ACC112 (cell line): ENCODE results near the gene ULK2.
"Not testable (repeated sequence)": the region's sequence is repeated elsewhere in the genome, so short reads cannot be mapped to it uniquely, and the experiment has no call there.

Experiments used
- H2AFZ ChIP-seq: fragments of 200-600 bp; sonication (generic); one replicate; pipeline ENCODE4 v1.6.0; 2017; ENCODE audit warnings: antibody characterized with exemption, low read length; ENCODE audit not compliant: unreplicated experiment
- H3K27ac ChIP-seq: fragments of 200-600 bp; sonication (generic); 2 replicates; pipeline ENCODE4 v1.5.1; 2014; ENCODE audit warnings: low read depth, mild to moderate bottlenecking, antibody characterized with exemption, low read length, moderate library complexity
- H3K27me3 ChIP-seq: fragments of 200-600 bp; sonication (generic); 2 replicates; pipeline ENCODE4 v1.6.1; 2014; ENCODE audit warnings: mild to moderate bottlenecking, antibody characterized with exemption, low read length, moderate library complexity, mixed read lengths; ENCODE audit not compliant: insufficient read depth
- H3K36me3 ChIP-seq: fragments of 200-600 bp; sonication (generic); 2 replicates; pipeline ENCODE4 v1.6.1; 2016; ENCODE audit warnings: mild to moderate bottlenecking, antibody characterized with exemption, low read length, moderate library complexity, mixed read lengths; ENCODE audit not compliant: insufficient read depth
- H3K4me1 ChIP-seq: fragments of 200-600 bp; sonication (generic); one replicate; pipeline ENCODE4 v1.6.1; 2016; ENCODE audit warnings: low read length, mixed read lengths; ENCODE audit not compliant: insufficient read depth, unreplicated experiment, control insufficient read depth
- H3K4me3 ChIP-seq: fragments of 200-600 bp; sonication (generic); 2 replicates; pipeline ENCODE4 v1.5.1; 2014; ENCODE audit warnings: mild to moderate bottlenecking, low read depth, low read length
- H3K79me2 ChIP-seq: fragments of 200-600 bp; sonication (generic); one replicate; pipeline ENCODE4 v1.6.0; 2016; ENCODE audit warnings: low read length; ENCODE audit not compliant: control insufficient read depth, unreplicated experiment, insufficient read depth

ULK2 gene

DNA sequence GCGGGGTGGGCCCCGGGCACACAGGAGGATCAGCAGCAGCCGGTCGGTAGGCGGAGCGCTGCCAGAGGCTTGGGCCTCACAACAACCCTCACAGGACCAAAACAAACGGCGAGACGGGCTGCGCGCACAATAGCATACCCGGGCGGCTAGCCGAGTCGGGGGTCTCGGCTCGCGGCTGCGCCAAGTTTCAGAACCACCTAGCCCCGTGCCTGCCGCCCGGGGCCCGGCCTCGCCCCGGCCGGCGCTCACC is 732 bp downstream of the ULK2 start:
- Histone ChIP-seq H3K36me3 (no peaks in the 10 kb centered on the region), H3K4me1 (peaks cover 12% of the 10 kb centered on the region), H3K4me3 (peak overlapping the region; percentile 95), H3K27me3 (no peaks in the 10 kb centered on the region), H3K79me2 (peaks cover 12% of the 10 kb centered on the region), H2AFZ (peak overlapping the region; percentile 100), H3K27ac (no peak overlapping the region)

DNA sequence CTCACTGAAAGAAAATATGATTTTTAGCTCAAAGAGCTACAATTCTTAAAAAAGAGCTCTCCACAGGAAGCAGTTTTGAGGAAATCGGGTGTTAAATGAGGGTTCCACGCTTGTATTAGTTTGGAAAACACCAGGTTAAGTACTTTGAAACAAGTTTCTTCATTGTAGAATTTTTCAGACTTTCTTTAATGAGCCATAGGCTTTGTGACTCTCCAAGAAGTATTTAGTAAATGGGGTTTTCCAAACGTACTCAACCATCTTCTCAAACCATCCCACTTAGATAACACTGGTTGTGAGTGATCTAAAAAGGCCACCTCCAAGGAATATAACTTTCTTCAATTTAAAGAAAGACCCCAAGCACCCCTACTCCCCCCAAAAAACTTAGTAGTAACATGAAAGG is 2.7 kb downstream of the ULK2 start:
- no peak overlapping the region for H2AFZ ChIP-seq
- H3K27ac ChIP-seq = no peak overlapping the region
- no peaks in the 10 kb centered on the region for H3K27me3 ChIP-seq
- H3K4me3 ChIP-seq = no peak overlapping the region
- H3K36me3 ChIP-seq = no peaks in the 10 kb centered on the region
- peaks cover 12% of the 10 kb centered on the region for H3K4me1 ChIP-seq
- H3K79me2 ChIP-seq = peaks cover 12% of the 10 kb centered on the region

DNA sequence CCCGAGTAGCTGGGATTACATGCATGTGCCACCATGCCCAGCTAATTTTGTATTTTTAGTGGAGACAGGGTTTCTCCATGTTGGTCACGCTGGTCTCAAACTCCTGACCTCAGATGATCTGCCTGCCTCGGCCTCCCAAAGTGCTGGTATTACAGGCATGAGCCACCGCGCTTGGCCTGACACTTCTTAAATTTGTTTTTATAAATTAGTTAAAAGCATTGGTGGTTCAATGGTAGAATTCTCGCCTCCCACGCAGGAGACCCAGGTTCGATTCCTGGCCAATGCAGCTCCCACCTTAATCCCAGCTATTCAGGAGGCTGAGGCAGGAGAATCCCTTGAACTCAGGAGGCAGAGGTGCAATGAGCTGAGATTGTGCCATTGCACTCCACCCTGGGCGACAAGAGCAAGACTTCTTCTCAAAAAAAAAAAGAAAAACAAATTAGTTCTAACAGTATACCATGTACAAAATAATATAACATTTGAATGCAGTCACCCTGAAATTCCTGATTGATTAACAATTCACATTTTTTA is 7.0 kb downstream of the ULK2 start:
- not testable (repeated sequence) for H2AFZ ChIP-seq, H3K36me3 ChIP-seq, H3K4me3 ChIP-seq, H3K27ac ChIP-seq, H3K4me1 ChIP-seq, H3K79me2 ChIP-seq, H3K27me3 ChIP-seq

DNA sequence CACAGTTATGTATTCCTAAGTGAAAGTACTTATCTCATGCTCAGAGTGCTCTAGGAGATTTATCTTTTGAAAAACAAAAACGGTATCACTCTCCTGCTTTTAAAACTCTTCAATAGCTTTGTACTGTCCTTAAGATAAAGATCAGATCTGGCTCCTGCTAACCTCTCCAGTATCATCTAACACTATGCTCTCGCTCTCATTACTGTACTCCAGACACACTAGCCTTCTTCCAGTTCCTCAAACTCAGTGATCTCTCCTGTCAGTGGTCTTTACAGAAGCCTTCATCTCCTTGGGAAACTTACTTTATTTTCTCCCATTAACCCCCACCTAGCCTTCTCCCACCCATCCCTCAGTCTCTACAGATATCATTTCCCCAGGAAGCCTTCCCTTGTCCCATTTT is 10.1 kb downstream of the ULK2 start:
- H2AFZ ChIP-seq = no peak overlapping the region
- H3K79me2 ChIP-seq = no peaks in the 10 kb centered on the region
- no peaks in the 10 kb centered on the region for H3K36me3 ChIP-seq
- H3K27me3 ChIP-seq = no peaks in the 10 kb centered on the region
- no peaks in the 10 kb centered on the region for H3K4me1 ChIP-seq
- no peak overlapping the region for H3K27ac ChIP-seq
- H3K4me3 ChIP-seq = no peak overlapping the region

DNA sequence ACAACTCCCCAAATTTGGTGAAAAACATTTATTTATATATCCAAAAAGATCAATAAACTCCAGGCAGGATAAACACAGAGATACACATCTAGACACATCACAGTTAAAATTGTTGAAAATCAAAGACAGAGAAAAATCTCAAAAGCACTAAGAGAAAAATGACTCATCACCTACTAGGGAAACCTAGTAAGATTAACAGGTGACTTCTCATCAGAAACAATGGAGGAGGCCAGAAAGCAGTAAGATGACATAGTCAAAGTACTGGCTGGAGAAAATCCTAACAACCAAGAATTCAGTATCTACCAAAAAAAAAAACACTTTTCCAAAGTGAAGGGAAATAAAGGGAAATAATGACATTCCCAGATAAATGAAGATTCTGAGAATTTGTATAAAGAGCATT is 33.8 kb downstream of the ULK2 start:
- Histone ChIP-seq H3K27ac (no peak overlapping the region), H3K79me2 (no peaks in the 10 kb centered on the region), H3K4me3 (no peak overlapping the region), H3K27me3 (no peaks in the 10 kb centered on the region), H3K4me1 (no peaks in the 10 kb centered on the region), H3K36me3 (peaks cover 16% of the 10 kb centered on the region), H2AFZ (no peak overlapping the region)

DNA sequence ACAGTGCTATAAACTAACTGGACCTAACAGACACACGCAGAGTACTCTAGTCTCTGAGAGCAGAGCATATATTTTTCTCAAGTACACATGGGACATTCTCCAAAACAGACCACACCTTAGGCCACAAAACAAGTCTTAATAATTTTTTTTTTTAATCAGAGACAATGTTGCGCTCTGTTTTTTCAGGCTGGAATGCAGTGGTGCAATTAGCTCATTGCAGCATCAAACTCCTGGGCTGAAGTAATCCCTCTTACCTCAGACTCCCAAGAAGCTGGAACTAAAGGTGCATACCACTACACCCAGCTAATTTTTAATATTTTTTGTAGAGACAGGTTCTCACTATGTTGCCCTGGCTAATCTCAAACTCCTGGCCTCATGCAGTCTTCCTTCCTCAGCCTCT is 37.7 kb downstream of the ULK2 start:
- Histone ChIP-seq H3K27ac (no peak overlapping the region), H3K4me1 (no peaks in the 10 kb centered on the region), H3K27me3 (no peaks in the 10 kb centered on the region), H3K79me2 (no peaks in the 10 kb centered on the region), H3K36me3 (peaks cover 15% of the 10 kb centered on the region; the same call in 1 of the 2 replicates), H2AFZ (no peak overlapping the region), H3K4me3 (no peak overlapping the region)

DNA sequence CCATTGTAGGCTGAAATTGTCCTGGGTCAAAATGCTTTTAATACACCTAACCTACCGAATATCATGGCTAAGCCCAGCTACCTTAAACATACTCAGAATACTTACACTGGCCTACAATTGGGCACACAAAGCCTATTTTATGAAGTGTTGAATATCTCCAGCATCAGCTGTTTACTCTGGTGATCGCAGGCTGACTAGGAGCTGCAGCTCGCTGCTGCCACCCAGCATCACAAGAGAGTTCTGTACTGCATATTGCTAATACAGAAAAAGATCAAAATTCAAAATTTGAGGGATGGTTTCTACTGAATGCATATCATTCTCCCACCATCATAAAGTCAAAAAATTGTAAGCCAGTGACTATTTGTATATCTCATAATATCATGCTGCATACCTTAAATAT is 55.3 kb downstream of the ULK2 start:
- H2AFZ ChIP-seq = no peak overlapping the region
- no peak overlapping the region for H3K4me3 ChIP-seq
- H3K27me3 ChIP-seq = no peaks in the 10 kb centered on the region
- H3K36me3 ChIP-seq = peaks cover 12% of the 10 kb centered on the region
- H3K27ac ChIP-seq = no peak overlapping the region
- no peaks in the 10 kb centered on the region for H3K4me1 ChIP-seq
- no peaks in the 10 kb centered on the region for H3K79me2 ChIP-seq

DNA sequence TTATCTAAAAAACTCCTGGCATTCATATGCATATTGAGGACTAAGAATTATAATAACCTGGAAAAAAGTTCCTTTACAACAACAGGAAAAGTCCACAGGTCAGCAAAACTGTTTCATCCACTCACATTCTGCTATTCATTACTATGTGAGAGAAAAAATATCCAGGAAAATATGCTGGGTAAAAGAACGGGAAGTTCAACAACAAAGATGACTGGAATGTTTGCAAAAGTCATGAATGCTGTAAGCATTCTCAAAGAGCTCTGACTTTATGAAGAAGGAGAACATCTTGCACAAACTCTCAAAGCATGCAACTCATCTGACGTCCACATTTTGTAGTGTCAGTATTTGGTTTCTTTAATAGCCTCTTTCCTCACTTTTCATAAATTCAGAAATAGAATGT is 62.7 kb downstream of the ULK2 start:
- no peaks in the 10 kb centered on the region for H3K27me3 ChIP-seq
- no peaks in the 10 kb centered on the region for H3K4me1 ChIP-seq
- H3K36me3 ChIP-seq = peaks cover 21% of the 10 kb centered on the region
- H2AFZ ChIP-seq = no peak overlapping the region
- no peaks in the 10 kb centered on the region for H3K79me2 ChIP-seq
- H3K27ac ChIP-seq = no peak overlapping the region
- no peak overlapping the region for H3K4me3 ChIP-seq

DNA sequence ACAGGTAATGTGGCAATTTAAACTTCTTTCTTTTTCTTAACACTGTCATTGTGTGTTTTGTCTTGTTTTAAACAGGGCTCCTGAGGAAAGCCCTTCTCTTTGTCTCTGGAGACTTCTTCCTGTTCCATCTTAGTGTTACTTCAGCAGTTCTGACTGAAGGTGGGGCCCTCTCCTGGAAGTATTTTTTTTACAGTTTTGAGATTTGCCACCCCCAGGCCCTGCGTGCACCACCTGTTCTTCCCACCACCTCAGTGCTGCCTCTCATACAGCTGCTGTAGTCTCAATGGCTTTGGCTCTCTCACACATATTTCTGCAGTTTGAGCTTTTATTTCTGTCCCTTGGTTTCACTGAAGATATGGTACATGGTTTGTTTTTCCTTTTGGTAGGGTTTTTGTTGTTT is 67.2 kb downstream of the ULK2 start:
- no peak overlapping the region for H2AFZ ChIP-seq
- no peak overlapping the region for H3K4me3 ChIP-seq
- H3K79me2 ChIP-seq = no peaks in the 10 kb centered on the region
- H3K36me3 ChIP-seq = peaks cover 30% of the 10 kb centered on the region
- no peaks in the 10 kb centered on the region for H3K27me3 ChIP-seq
- H3K4me1 ChIP-seq = no peaks in the 10 kb centered on the region
- H3K27ac ChIP-seq = no peak overlapping the region

DNA sequence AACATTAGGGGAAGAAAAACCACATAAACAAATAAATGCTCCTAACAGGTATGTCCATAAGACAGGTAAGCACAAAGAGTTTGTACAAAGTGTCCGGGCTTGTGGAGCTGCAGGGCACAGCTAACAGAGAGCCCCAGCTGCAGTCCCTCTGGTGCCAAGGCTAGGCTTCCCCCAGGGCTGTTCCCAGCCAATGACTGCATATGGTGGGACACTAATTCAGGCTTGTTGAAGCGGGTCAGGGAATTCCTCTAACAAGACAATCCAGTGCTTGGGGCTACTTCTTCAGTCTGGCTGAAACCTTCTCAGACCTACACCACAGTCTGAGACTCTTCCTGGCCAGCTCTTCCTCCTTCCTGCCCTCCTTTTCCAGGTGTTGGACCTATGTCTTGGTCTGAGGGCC is 67.9 kb downstream of the ULK2 start:
- H3K79me2 ChIP-seq = no peaks in the 10 kb centered on the region
- no peaks in the 10 kb centered on the region for H3K4me1 ChIP-seq
- H3K27ac ChIP-seq = no peak overlapping the region
- H3K27me3 ChIP-seq = no peaks in the 10 kb centered on the region
- H3K36me3 ChIP-seq = peaks cover 37% of the 10 kb centered on the region
- no peak overlapping the region for H2AFZ ChIP-seq
- no peak overlapping the region for H3K4me3 ChIP-seq

DNA sequence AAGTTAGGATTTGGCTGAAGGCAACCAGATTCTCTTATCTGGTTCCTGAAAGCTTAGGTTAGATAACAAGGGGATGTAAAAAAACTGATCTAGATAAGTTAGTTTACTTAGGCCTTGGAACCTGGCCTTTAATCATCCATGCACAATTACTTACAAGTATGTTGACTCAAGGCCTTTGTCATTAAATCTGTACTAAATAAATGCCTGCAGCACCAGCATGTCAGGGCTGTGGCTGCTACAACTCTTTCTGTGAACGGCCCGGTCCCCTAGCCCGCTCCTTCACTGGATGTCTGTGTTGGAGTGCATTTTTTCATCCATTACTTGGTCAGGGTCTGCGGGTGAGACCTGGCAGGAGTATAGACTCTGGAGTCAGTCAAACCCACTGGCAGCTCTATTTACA is 71.3 kb downstream of the ULK2 start:
- Histone ChIP-seq H3K36me3 (peaks cover 49% of the 10 kb centered on the region), H3K4me3 (no peak overlapping the region), H3K27ac (no peak overlapping the region), H3K27me3 (no peaks in the 10 kb centered on the region), H2AFZ (no peak overlapping the region), H3K4me1 (no peaks in the 10 kb centered on the region), H3K79me2 (no peaks in the 10 kb centered on the region)
